ENCODE data around the gene NR3C1.

NR3C1 gene

DNA sequence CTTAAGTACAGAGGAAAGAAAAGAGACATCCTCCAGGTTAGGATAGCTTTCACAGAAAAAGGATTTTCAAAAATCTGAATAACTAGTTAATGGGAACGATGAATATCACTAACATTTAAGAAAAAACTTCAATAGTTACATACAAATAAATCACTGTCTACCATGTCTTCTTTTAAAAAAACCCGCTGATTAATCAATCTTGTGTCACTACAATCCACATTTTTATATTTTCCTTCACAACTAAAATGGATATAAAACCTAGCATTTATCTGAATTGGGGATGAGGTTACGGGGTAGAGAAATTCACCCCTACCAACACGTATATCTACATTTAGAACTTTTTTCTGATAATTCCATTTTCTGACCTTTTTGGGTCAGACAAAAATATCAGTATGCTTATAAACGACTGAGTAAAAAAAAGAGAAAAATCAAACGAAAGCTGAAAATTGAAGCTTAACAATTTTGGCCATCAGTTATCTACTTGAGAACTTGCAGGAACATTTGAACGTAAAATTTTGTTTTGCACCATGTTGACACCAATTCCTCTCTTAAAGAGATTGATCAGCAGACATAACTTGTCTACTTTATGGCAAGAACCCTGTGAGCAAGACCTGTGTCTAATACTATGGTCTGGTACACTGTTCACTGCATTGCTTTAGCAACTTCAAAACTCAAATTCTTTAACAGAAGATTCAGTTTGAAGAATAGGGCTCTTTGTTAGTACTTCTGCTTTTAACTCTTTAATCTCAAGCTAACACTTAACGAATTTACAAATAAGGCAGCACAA, 4.8 kb downstream of the NR3C1 start:
- DNase-seq (ENCODE audit: low spot score), result peak; percentile 8

DNA sequence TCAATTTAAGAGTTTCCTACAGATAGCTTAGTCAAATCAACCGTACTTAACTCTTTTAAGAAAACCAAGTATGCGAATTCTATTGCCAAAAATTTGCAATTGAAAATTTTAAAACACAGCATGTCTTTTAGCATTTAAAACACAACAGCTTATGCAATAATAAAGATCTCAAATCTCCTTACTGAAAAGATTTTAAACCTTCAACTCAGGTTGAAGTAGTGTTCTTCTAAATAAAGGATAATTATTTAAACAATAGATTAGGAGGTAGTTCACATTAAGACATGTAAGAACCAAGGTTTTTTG, 5.5 kb downstream of the NR3C1 start:
- no peak for DNase-seq (ENCODE audit: low spot score)

DNA sequence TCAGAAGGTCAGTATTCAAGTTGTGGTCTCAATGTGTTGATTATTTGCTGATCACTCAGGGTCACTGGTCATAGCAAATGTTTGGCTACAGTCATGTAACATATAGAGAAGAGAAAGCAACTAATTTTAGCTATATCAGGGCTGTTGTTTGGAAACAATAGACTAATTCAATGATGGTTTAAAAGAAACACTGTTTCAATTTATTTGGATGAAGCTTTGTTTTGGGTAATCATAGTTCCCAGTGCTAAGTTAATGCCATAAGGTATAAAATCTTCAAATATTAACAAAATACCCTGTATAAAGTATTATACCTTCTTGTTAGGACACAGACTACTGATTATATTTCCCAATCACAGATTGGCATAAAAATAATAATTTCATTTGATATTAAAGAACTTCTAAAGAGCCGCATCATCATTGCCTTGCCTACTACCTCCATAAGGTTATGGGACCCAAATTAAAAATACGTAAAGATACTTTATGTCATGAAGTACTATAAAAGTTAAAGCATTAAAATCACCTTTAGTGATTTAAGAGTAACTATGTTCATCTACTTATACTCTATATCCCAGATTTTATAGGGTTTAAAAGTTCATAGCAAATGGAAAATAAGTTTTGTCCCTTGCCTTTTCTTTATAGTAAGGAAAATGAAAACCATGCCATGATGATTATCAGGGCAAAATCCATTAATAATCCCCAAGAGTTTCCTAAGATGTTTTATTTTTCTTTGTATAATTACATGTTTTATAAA, 6.0 kb downstream of the NR3C1 start:
- DNase-seq (ENCODE audit: low spot score), result no peak

DNA sequence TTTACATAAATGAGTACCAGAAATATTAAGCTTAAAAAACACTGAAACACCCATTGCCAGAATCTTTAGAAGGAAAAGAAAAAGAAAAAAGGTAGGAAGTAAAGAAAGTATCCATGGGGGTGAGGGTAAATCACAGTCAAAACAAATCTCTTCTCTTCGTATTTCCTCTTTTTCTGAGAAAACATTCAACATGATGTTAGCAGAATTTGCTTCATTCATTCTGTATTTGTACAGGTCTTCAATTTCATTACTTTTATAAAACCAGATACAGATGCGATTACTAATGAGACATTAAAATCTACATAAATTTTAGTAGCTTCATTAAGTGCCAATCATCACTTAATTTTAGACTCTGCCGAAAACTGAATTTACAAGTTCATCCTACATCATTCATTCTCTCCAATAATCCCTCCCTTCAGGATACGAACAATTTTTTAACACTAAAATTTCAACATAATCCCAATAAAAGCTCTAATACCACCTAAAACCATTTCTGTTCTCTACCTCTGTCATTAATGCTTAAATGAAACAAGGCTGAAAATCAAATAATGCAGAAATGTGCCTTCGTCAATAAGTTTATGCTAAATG, 7.0 kb downstream of the NR3C1 start:
- DNase-seq (ENCODE audit: low spot score), result no peak

DNA sequence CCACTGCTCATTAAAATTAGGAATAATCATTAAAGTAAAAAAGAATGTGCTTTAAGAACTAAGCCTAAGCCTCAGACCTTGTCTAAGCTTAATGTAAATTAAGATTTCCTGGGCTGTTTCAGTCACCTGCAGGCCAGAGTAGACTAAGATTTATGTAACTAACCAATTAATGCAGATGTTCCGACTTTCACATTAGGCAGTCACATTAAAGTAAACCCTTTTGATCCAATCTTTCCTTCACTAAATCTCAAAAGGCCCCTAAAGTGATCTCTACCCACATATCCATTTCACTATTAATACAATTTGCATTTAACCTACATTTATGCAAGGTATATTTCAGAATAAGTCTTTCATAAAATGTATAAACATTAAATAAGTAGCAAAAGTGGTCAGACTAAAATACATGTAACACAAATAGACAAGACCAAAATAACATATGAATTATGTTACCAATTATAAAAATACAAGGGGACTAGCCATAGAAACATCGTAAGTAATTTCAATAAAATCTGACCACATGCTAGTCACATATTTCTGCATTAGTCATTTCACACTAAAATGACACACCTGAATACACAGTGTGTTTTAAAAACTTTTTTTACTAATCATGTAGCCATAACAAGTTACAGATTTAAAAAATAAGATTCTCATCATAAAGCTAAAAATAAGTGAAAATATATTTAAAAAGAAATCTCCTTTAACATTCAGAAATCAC, 7.7 kb downstream of the NR3C1 start:
- DNase-seq (ENCODE audit: low spot score), result no peak

DNA sequence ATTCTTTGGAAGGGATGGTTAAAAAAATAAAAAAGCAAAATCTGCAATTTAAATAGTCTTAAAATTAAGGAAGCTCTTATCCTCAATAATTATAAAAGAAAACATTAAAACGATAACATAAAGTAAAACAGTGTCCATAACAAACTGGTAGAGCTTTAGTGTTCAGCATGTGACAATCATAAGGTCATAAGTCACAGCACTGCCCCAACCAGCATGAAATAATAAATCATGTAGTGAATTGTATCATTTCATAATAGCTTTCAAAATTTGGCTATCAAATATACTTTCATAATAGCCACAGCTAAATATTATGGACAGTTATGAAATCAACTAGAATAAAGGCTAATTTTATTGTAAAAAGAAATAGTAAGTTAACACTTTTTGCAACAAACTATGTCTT, 10.0 kb downstream of the NR3C1 start:
- DNase-seq (ENCODE audit: low spot score), result no peak

DNA sequence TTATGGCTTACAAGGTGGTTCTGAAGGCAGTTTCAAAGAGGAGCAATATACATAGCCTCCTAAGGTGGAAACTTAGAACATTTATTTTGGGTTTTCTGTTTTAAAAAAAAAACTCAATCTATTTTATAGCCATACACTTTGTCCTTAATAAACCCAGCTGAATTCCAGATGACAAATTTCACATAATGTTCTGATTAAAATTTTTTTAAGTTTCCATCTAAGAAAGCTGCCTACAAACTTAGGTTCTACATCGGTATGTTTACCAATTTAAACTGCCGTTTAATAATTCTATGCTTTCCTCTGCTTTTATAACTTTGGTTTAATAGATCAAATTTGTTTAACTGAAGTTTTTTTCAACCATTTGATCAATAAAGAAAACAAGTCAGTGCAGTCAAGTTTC, 12.5 kb downstream of the NR3C1 start:
- DNase-seq (ENCODE audit: low spot score), result no peak

DNA sequence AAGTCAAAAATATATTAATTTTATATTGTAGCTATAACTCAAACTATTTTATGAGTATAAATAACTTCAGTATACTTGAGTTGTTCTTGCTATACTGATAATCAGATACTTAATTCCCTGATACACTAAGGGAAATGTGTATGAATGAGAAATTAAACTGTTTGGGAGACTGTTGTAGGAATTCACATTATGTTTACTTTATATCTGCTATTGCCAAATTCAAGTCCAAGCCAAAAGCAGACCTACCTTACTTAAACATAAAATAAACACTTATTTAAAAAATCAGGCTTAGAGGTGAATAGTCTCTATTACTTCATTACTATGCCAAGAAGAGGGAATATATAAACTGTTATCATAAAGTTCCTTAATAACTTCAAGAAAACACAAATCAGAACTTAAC, 13.2 kb downstream of the NR3C1 start:
- no peak for DNase-seq (ENCODE audit: low spot score)

DNA sequence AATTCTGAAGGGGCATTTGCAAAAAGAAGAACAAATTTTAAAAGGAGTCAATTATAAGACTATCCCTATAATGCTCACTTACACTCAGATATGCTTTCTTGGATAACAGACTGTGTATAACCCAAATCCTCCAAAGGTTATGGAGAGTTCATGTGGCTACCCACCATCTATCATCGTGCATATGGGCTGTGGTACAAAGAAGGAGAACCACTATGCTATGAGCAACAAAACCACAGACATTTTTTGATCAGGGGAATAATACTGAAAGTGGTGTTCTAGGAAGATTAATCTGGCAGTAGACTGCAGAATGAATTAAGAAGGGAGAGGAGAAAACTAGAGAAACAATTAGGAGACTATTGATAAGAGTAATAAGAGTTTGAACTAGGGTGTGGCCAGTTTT, 16.8 kb downstream of the NR3C1 start:
- no peak for DNase-seq (ENCODE audit: low spot score)

DNA sequence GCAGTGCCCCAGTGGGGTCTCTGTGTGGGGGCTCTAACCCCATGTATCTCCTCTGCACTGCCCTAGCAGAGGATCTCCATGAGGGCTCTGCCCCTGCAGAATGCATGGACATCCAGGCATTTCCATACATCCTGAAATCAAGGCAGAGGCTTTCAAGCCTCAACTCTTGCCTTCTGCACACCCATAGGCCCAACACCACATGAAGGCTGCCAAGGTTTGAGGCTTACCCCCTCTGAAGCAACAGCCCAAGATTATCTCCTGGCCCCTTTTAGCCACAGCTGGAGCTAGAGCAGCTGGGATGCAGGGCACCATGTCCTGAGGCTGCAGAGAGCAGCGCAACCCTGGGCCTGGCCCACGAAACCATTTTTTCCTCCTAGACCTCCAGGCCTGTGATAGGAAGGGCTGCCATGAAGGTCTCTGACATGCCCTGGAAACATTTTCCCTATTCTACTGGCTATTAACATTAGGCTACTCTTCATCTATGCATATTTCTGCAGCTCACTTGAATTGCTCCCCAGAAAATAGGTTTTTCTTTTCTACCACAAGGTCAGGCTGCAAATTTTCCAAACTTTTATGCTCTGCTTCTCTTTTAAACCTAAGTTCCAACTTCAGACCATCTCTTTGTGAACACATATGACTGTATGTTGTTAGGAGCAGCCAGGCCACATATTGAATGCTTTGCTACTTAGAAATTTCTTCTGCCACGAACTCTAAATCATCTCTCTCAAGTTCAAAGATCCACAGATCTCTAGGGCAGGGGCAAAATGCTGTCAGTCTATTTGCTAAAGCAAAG, 18.4 kb downstream of the NR3C1 start:
- no peak for DNase-seq (ENCODE audit: low spot score)

DNA sequence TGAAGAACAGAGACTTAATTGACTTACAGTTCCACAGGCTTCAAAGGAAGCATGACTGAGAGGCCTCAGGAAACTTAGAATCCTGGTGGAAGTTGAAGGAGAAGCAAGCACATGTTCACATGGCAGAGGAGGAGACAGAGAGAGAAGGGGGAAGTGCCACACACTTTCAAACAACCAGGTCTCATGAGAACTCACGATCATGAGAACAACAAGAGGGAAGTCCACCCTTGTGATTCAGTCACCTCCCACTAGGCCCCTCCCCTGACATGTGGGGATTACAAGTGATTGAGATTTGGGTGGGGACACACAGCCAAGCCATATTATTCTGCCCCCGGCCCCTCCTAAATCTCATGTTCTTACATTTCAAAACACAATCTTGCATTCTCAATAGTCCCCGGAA, 19.5 kb downstream of the NR3C1 start:
- no peak for DNase-seq (ENCODE audit: low spot score)

DNA sequence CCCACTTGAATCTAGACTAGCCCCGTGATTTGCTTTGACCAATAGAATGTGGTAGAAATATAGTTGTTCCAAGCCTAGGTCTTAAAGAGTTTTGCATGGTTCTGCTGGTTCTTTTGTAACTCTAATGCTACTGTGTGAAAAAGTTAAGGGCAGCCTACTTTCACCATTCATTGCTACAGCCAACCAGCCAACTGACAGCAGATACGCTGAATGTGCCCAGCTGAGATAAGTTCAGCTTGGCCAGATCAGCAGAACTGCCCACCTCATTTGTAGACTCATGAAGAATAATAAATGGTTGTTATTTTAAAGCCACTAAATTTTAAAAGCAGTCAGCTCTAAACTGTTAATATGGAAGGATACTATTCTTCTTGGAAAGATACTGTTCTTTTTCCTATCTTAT, 23.9 kb downstream of the NR3C1 start:
- DNase-seq (ENCODE audit: low spot score), result no peak

DNA sequence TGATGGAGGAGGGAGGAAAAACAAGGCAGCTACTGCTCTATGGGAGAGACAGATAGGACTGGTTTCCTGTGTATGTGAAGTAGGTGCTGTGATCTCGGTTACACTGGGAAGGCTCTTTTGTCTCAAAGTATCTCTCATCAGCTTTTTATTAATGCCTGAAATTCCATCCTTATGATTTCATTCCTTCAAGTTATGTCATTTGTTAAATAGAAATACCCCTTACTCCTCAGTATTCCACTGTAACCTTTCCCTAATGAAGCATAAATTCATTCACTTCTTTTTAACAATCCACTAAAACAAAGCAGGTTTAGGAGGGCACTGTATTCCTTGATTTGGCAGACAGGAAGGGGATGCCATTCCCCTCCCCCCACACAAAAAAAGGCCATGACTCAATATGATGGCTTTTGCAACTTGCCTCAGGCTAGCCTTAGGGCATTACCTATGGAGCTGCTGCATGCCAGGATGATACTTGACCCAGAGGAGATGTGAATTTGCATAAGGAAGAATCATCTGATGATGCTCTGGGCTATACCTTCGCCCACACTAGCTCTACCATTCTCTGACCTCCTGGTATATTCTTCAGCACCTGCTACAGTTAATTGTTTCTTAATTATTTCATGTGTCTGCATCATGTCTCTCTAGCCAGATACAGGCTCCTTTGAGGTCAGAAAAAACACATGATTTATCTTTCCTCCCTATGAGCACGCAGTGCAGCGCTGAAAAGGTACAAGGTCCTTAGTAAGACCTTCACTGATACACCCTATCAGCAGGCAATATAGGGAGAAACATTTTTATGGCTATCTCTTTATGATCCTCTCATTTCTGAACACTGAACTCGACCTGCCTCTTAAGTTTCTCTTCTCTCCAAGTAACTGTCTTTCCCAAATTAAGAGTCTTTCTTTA, 26.3 kb downstream of the NR3C1 start:
- no peak for DNase-seq (ENCODE audit: low spot score)

DNA sequence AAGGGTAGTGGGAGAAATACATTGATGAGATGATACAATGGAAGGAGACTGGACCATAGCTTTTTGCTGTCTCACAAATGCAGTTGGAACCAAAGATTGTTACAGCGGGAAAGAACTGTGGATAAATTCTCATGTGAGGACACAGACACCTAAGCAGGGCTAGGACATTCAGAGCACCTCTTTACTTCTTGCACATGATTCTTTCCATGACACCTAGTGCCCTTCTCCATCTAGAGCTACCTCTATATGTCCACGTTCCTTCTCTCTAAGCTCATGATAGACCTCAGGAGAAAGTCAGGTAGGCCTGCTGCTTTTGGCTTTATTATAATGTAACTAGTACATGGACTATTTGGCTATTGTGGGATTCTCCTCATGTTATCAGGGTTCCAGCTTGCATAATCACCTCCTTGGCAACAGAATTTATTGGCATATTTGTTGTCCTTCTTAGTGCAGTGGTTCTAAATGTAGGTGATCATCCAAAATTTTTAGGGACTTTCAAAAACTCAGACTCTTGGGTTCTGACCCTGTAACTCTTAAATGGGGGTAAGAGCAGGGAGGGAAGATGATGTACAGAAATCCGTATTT, 27.2 kb downstream of the NR3C1 start:
- DNase-seq (ENCODE audit: low spot score), result no peak

DNA sequence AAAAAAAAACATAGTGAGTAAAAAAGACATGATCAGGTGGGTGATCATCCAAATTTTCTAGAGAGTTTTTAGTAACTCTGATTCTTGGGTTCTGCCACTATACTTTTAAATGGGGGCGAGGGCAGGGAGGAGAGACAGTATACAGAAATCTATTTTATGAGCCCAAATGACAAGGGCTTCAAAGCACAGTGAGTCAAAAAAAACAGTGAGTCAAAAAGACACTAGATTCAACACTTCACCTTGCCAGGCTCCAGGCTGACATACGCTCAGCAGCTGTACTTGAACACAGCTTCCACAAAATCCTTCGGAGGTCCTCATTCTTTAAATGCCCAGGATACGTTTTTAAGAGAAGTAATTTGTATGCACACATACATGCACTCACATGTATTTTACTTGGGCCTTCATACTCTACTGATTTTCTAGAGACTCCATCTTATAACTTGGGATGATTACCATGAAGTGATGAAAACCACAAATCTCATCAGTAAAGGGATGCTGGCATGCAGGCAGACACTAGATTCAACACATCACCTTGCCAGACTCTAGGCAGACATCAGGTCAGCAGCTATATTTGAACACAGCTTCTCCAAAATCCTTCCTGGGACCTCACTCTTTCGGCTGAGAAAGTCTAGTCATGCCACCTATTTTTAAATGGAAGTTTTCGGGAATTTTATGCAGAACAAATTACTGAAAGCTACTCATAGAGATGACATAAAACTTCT, 28.8 kb downstream of the NR3C1 start:
- DNase-seq (ENCODE audit: low spot score), result no peak

DNA sequence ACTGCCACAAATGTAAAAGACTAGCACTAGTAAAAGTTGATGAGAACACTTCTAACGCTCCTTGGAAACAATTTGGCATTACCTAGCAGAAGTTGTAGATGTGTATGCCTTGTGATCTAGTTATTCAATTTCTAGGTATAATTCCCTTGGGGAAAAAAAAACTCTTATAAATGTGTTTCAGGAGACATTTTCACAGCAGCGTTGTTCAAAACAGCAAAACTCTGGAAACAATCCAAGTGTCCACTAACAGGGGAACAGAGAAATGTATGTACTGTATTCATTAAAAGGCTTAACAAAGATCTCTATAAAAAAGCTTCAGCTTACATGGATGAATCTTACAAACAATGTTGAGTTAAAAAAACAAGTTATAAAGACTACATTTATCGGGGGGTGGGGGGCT, 30.4 kb downstream of the NR3C1 start:
- DNase-seq (ENCODE audit: low spot score), result no peak

DNA sequence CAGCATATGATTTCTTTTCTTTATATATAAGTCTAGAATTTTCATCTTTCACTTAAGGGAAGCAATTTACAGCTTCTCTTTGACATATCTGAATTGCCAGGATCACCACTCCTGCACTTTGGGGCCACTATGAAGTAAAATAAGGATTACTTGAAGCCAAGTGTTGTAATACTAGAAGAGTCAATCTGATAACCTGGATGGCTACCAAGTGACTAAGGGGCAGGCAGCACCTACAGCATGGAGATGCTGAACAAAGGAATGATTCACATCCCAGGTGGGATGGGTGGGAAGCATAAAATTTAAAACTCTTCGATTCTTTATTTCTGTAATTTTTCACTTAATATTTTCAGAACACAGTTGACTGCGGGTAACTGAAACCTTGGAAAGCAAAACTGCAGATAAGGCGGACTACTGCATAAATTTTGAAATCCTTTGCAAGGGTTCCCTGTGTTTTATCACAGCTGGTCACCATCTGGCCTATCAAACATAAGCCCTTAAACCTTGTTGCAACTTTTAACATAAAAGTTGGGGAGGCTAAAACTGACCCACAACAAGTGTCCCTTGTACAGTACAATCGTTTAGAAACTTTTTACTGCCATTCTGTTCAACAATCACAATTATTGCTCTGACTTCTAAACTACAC, 31.2 kb downstream of the NR3C1 start:
- DNase-seq (ENCODE audit: low spot score), result no peak

DNA sequence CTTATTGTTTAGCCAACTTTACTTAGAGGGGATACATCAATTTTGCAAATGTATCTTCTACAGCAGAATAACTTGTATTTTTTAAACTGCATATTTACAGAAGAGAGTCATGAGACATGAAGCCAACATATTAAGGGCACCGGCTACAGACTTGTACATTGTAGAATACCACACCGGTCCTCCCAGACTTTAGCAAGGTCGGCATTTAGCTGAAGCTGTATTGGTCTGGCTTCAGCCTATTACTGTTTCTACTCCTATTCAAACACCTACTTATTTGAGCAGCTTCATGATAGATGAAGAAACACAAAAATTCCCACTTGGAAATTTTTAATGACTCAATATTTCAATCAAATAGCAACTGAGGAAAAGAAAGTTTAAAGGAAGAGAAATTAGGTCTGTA, 33.0 kb downstream of the NR3C1 start:
- DNase-seq (ENCODE audit: low spot score), result no peak

DNA sequence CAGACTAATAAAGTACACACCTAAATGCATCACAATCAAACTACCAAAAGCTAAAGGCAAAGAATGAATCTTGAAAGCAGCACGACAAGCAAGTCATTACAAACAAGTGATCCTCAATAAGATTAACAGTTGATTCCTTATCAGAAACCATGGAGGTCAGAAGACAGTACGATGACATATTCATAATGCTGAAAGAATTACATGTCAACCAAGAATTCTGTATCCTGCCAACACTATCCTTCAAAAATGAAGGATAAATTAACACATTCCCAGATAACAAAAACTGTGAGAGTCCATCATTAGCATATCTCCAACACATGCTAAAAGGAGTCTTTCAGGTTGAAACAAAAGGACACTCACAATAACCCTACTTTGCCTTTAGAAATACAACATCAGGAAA, 39.4 kb downstream of the NR3C1 start:
- DNase-seq (ENCODE audit: low spot score), result no peak
